ENCODE results near the gene CRB2. TPM values are rescaled to one million over a fixed set of nuclear protein-coding genes. Genes with fewer than 3 reads are reported as not detected.

Gene CRB2
- total RNA-seq, 1 donor from 2014 or later = not detected

- FAIRE-seq (no peak), DNase-seq (ENCODE audit: low read depth) (no peak)
- TF ChIP-seq CTCF (IDR thresholded peaks at IDR 0.05; ENCODE audit: insufficient read depth, low read length, severe bottlenecking) = no peak
- Histone ChIP-seq H3K4me3 (ENCODE audit: low read depth, low read length) (no peak overlapping the region), H3K36me3 (ENCODE audit: control insufficient read depth, insufficient read depth, low read length) (no peaks in the 10 kb centered on the region), H3K27me3 (ENCODE audit: control insufficient read depth, insufficient read depth, low read length) (no peaks in the 10 kb centered on the region)
These were observed 9.2 kb upstream of the CRB2 start for GRCh38 chr9:123346826-123347225.

GRCh38 chr9:123347289-123348060, 8.5 kb upstream of the CRB2 start:
- no peak for TF ChIP-seq CTCF (IDR thresholded peaks at IDR 0.05; ENCODE audit: insufficient read depth, low read length, severe bottlenecking)
- no peak for DNase-seq (ENCODE audit: low read depth)
- FAIRE-seq = peak; percentile 95

GRCh38 chr9:123348317-123348992, 7.5 kb upstream of the CRB2 start:
- H3K36me3 ChIP-seq (ENCODE audit: control insufficient read depth, insufficient read depth, low read length) = no peaks in the 10 kb centered on the region
- FAIRE-seq = no peak
- no peaks in the 10 kb centered on the region for H3K27me3 ChIP-seq (ENCODE audit: control insufficient read depth, insufficient read depth, low read length)
- no peak for TF ChIP-seq CTCF (IDR thresholded peaks at IDR 0.05; ENCODE audit: insufficient read depth, low read length, severe bottlenecking)
- no peak for DNase-seq (ENCODE audit: low read depth)
- H3K4me3 ChIP-seq (ENCODE audit: low read depth, low read length) = no peak overlapping the region

More at GRCh38 chr9:123347289-123348060, 8.5 kb upstream of the CRB2 start:
- Histone ChIP-seq H3K36me3 (ENCODE audit: control insufficient read depth, insufficient read depth, low read length) (no peaks in the 10 kb centered on the region), H3K4me3 (ENCODE audit: low read depth, low read length) (no peak overlapping the region), H3K27me3 (ENCODE audit: control insufficient read depth, insufficient read depth, low read length) (no peaks in the 10 kb centered on the region)

- Histone ChIP-seq H3K4me3 (ENCODE audit: low read depth, low read length) (no peak overlapping the region), H3K27me3 (ENCODE audit: control insufficient read depth, insufficient read depth, low read length) (no peaks in the 10 kb centered on the region), H3K36me3 (ENCODE audit: control insufficient read depth, insufficient read depth, low read length) (no peaks in the 10 kb centered on the region)
- no peak for TF ChIP-seq CTCF (IDR thresholded peaks at IDR 0.05; ENCODE audit: insufficient read depth, low read length, severe bottlenecking)
- no peak for DNase-seq (ENCODE audit: low read depth)
- FAIRE-seq = no peak
These were observed 7.0 kb upstream of the CRB2 start for GRCh38 chr9:123349033-123349432.

GRCh38 chr9:123349691-123350480, 6.1 kb upstream of the CRB2 start:
- TF ChIP-seq CTCF (IDR thresholded peaks at IDR 0.05; ENCODE audit: insufficient read depth, low read length, severe bottlenecking) = peak; percentile 99
- FAIRE-seq = no peak
- Histone ChIP-seq H3K36me3 (ENCODE audit: control insufficient read depth, insufficient read depth, low read length) (no peaks in the 10 kb centered on the region), H3K4me3 (ENCODE audit: low read depth, low read length) (no peak overlapping the region), H3K27me3 (ENCODE audit: control insufficient read depth, insufficient read depth, low read length) (no peaks in the 10 kb centered on the region)
- DNase-seq (ENCODE audit: low read depth) = peak; percentile 38
